HG03139 (cell line): ENCODE results near the gene TMPRSS6.

Source experiments
- ATAC-seq: cut with Tn5 transposase; IDR thresholded peaks from one replicate; pipeline ENCODE4 v1.9.1; 2021; ENCODE audit not compliant: unreplicated experiment

Gene TMPRSS6

GRCh38 chr22:37054056-37054395, 55.5 kb downstream of the TMPRSS6 start:
- no peak for ATAC-seq

GRCh38 chr22:37053310-37054055, 56.0 kb downstream of the TMPRSS6 start:
- ATAC-seq: no peak

- ATAC-seq: no peak
Measured at GRCh38 chr22:37052386-37053309, 56.9 kb downstream of the TMPRSS6 start.

- ATAC-seq: no peak
Measured at GRCh38 chr22:37051391-37052385, 57.8 kb downstream of the TMPRSS6 start, which contains the start of gene KCTD17. TSS of gene KCTD17 (plus strand) at chr22:37051742. CDS start at chr22:37051761, 19 bp downstream.

- ATAC-seq: no peak
Measured at GRCh38 chr22:37050913-37051312, 58.6 kb downstream of the TMPRSS6 start.

- no peak for ATAC-seq
Measured at GRCh38 chr22:37049224-37049623, 60.3 kb downstream of the TMPRSS6 start.

- no peak for ATAC-seq
Measured at GRCh38 chr22:37048133-37048532, 61.4 kb downstream of the TMPRSS6 start.

GRCh38 chr22:37047006-37047405, 62.5 kb downstream of the TMPRSS6 start:
- ATAC-seq: no peak

GRCh38 chr22:37046589-37046988, 62.9 kb downstream of the TMPRSS6 start:
- no peak for ATAC-seq

GRCh38 chr22:37045958-37046357, 63.6 kb downstream of the TMPRSS6 start:
- ATAC-seq: no peak

GRCh38 chr22:37044634-37045625, 64.6 kb downstream of the TMPRSS6 start:
- ATAC-seq: no peak

GRCh38 chr22:37043828-37044538, 65.5 kb downstream of the TMPRSS6 start:
- ATAC-seq: no peak

- ATAC-seq: no peak
Measured at GRCh38 chr22:37043209-37043827, 66.2 kb downstream of the TMPRSS6 start.

- no peak for ATAC-seq
Measured at GRCh38 chr22:37039466-37039865, 70.0 kb downstream of the TMPRSS6 start.

- no peak for ATAC-seq
Measured at GRCh38 chr22:37037669-37038068, 71.8 kb downstream of the TMPRSS6 start.

GRCh38 chr22:37036655-37037377, 72.7 kb downstream of the TMPRSS6 start:
- no peak for ATAC-seq

- ATAC-seq: no peak
Measured at GRCh38 chr22:37033605-37034430, 75.7 kb downstream of the TMPRSS6 start.
